K562 (cell line): ENCODE data around the gene HOMEZ. TPM values are rescaled to one million over a fixed set of nuclear protein-coding genes. Genes with fewer than 3 reads are reported as not detected.
A peak's percentile ranks its signal among the peaks of the same experiment; 100 is the strongest.

Source experiments
- CC2D1A ChIP-seq: fragments of 450-650 bp; IDR thresholded peaks from 2 replicates; pipeline ENCODE4 v1.6.1; 2017; ENCODE audit warnings: mild to moderate bottlenecking
- CREB1 ChIP-seq, 2 experiments: sonication (generic) in 1 of 2; formaldehyde crosslinking in 1 of 2; IDR thresholded peaks; 2 replicates each; pipeline versions ENCODE4 v1.6.1 to v1.8.0; 2012 to 2022; ENCODE audit warnings: inconsistent platforms in 1 of 2, mild to moderate bottlenecking in 1 of 2, missing genetic modification reagents in 1 of 2, moderate library complexity in 1 of 2
- E2F3 ChIP-seq: fragments of 250-450 bp; sonication (Bioruptor Pico); IDR thresholded peaks from 2 replicates; pipeline ENCODE4 v1.4.0; 2020; ENCODE audit warnings: mild to moderate bottlenecking
- ETV6 ChIP-seq, 3 experiments: fragments of 150-350 bp in 1 of 3; sonication (generic) in 1 of 3; formaldehyde crosslinking in 1 of 3; IDR thresholded peaks; 2 replicates each; pipeline versions ENCODE4 v1.6.1 to v1.8.0; 2014 to 2022; ENCODE audit warnings: borderline replicate concordance in 2 of 3, low read depth in 2 of 3, antibody characterized with exemption in 1 of 3, low read length in 1 of 3, mild to moderate bottlenecking in 1 of 3, missing genetic modification reagents in 1 of 3
- FOXK2 ChIP-seq, 2 experiments: fragments of 450-650 bp; IDR thresholded peaks in 1 of 2; conservative IDR thresholded peaks in 1 of 2; 2 replicates each; pipeline ENCODE4 v1.6.1; 2016; ENCODE audit warnings: low read depth in 2 of 2, mild to moderate bottlenecking in 1 of 2
- HDAC6 ChIP-seq: IDR thresholded peaks from 2 replicates; pipeline ENCODE4 v1.6.1; 2012; ENCODE audit warnings: low read depth, mild to moderate bottlenecking, control low read depth, inconsistent platforms, low read length, moderate library complexity
- ILF3 ChIP-seq: fragments of 450-650 bp; IDR thresholded peaks from 2 replicates; pipeline ENCODE4 v1.6.1; 2018; ENCODE audit warnings: antibody characterized with exemption, mild to moderate bottlenecking, moderate library complexity, borderline replicate concordance
- MXI1 ChIP-seq: IDR thresholded peaks from 2 replicates; pipeline ENCODE4 v1.6.1; 2011; ENCODE audit warnings: low read depth, mild to moderate bottlenecking, improper control_type of control experiment, low read length
- POLR2H ChIP-seq: IDR thresholded peaks from 2 replicates; pipeline ENCODE4 v1.6.1; 2016; ENCODE audit warnings: missing genetic modification characterization, low read depth, mild to moderate bottlenecking, control low read depth, missing compliant biosample characterization, moderate library complexity
- RBM22 ChIP-seq: fragments of 200-400 bp; formaldehyde crosslinking; IDR thresholded peaks from 2 replicates; pipeline ENCODE4 v1.6.1; 2018; ENCODE audit warnings: low read length, low read depth; ENCODE audit not compliant: poor library complexity, severe bottlenecking
- SMARCB1 ChIP-seq: IDR thresholded peaks from 2 replicates; pipeline ENCODE4 v1.6.1; 2011; ENCODE audit warnings: improper control_type of control experiment, low read depth; ENCODE audit not compliant: insufficient read length
- TBP ChIP-seq: optimal IDR thresholded peaks from 2 replicates; pipeline ENCODE3; 2011; ENCODE audit warnings: low read depth, low read length, improper control_type of control experiment
- ZNF121 ChIP-seq: sonication (generic); formaldehyde crosslinking; conservative IDR thresholded peaks from 2 replicates; pipeline ENCODE4 v1.8.0; 2022; ENCODE audit warnings: missing genetic modification reagents
- ZNF41 ChIP-seq: fragments of 250-450 bp; sonication (Bioruptor Pico); conservative IDR thresholded peaks from 2 replicates; pipeline ENCODE4 v1.4.0; 2020; ENCODE audit warnings: mild to moderate bottlenecking
- ZNF785 ChIP-seq: fragments of 250-450 bp; sonication (Bioruptor Pico); IDR thresholded peaks from 2 replicates; pipeline ENCODE4 v1.4.0; 2020; ENCODE audit warnings: mild to moderate bottlenecking
- polyA plus RNA-seq, 8 experiments: library from polyadenylated mRNA; depleted of rRNA in 4 of 8; stranded (reverse) in 5 of 8; unstranded in 3 of 8; fragments of >200 nt; fragmentation: Nextera tagmentation in 2 of 8; fragmentation: Illumina TruSeq in 1 of 8; extraction: Ambion mirVana in 2 of 8; extraction: Trizol in 1 of 8; gene quantifications; 2 replicates each; pipeline versions ENCODE4 v1.2.1 to v1.2.3, GENCODE V29; 2011 to 2014; ENCODE audit warnings: inconsistent platforms in 1 of 8, missing spikeins in 1 of 8
- total RNA-seq, 7 experiments: library from RNA; depleted of rRNA in 6 of 7; stranded (reverse); fragments of >200 nt in 6 of 7; fragmentation: Illumina TruSeq in 2 of 7; extraction: Trizol in 2 of 7; gene quantifications; 2 replicates each; pipeline versions ENCODE4 v1.2.1 to v1.2.3, GENCODE V29; 2011 to 2021; ENCODE audit warnings: low replicate concordance in 1 of 7
- TF ChIP-seq, protein P1 (sequence below): fragments of 250-450 bp; sonication (Bioruptor Pico); IDR thresholded peaks from 2 replicates; pipeline ENCODE4 v1.5.0; 2020; ENCODE audit warnings: mild to moderate bottlenecking, borderline replicate concordance
- TF ChIP-seq, protein P2 (sequence below): fragments of 450-650 bp; formaldehyde crosslinking; IDR thresholded peaks from 2 replicates; pipeline ENCODE4 v1.4.0; 2020; ENCODE audit warnings: mild to moderate bottlenecking, moderate library complexity
- TF ChIP-seq, protein P3 (sequence below): fragments of 450-650 bp; IDR thresholded peaks from 2 replicates; pipeline ENCODE4 v1.6.1; 2018; ENCODE audit warnings: mild to moderate bottlenecking, low read depth; ENCODE audit not compliant: partially characterized antibody
- TF ChIP-seq, protein P4 (sequence below): IDR thresholded peaks from 2 replicates; pipeline ENCODE4 v1.6.1; 2012; ENCODE audit warnings: low read depth, low read length, improper control_type of control experiment, borderline replicate concordance

HOMEZ gene
- total and polyA plus RNA-seq, 9 of the 15 experiments (the other 6 are each of a cell fraction or from before 2014, with no cell fraction given), result 3.0 to 30.2 (median 16.9) TPM

DNA sequence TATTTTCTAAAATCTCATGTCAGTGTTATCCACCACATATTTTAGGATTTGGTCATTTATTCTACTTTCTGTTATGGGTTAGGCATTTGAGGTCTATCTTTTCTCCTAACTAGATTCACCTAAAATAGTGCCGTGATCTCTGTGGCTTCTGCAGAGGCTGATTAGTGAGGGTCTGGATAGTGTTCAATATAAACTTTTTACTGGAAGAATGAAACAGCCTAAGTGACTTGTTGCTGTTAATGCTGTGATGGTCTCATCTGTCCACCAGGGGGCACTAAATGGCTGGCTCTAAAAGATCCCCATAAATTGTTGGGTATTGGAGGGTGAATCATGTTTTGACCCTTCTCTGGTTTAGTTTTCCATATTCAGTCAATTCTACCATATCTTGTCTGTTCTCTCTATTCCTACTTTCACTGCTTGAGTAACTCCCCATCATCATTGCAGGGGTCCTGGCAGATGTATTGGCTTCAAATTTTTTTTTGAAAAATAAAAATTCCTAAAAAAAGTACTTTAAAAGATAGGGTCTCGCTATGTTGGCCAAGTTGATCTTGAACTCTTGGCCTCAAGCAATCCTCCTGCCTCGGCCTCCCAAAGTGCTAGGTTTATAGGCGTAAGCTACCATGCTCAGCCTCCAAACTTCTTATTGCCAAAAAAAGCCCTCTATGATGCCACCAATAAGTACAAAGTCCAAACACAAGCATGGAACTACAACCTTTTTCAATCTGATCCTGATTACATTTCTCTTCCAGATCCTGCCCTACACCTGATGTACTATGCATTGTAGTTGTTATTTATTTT is 42.2 kb upstream of the HOMEZ start (continued):
- TF ChIP-seq, protein P1, sequence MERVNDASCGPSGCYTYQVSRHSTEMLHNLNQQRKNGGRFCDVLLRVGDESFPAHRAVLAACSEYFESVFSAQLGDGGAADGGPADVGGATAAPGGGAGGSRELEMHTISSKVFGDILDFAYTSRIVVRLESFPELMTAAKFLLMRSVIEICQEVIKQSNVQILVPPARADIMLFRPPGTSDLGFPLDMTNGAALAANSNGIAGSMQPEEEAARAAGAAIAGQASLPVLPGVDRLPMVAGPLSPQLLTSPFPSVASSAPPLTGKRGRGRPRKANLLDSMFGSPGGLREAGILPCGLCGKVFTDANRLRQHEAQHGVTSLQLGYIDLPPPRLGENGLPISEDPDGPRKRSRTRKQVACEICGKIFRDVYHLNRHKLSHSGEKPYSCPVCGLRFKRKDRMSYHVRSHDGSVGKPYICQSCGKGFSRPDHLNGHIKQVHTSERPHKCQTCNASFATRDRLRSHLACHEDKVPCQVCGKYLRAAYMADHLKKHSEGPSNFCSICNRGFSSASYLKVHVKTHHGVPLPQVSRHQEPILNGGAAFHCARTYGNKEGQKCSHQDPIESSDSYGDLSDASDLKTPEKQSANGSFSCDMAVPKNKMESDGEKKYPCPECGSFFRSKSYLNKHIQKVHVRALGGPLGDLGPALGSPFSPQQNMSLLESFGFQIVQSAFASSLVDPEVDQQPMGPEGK (CRISPR knock-in tag), result no peak
- TF ChIP-seq RBM22, result no peak
- TF ChIP-seq ZNF121 (CRISPR knock-in tag), result no peak
- TF ChIP-seq CC2D1A, result peak; percentile 48; the same call in 1 of the 2 replicates
- TF ChIP-seq, protein P2, sequence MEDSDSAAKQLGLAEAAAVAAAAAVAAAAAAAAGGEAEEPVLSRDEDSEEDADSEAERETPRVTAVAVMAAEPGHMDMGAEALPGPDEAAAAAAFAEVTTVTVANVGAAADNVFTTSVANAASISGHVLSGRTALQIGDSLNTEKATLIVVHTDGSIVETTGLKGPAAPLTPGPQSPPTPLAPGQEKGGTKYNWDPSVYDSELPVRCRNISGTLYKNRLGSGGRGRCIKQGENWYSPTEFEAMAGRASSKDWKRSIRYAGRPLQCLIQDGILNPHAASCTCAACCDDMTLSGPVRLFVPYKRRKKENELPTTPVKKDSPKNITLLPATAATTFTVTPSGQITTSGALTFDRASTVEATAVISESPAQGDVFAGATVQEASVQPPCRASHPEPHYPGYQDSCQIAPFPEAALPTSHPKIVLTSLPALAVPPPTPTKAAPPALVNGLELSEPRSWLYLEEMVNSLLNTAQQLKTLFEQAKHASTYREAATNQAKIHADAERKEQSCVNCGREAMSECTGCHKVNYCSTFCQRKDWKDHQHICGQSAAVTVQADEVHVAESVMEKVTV (CRISPR knock-in tag), result peak; percentile 87
- TF ChIP-seq POLR2H, result no peak
- TF ChIP-seq ZNF785 (CRISPR knock-in tag), result no peak
- TF ChIP-seq HDAC6, result no peak
- TF ChIP-seq ILF3, result no peak
- TF ChIP-seq, protein P3, sequence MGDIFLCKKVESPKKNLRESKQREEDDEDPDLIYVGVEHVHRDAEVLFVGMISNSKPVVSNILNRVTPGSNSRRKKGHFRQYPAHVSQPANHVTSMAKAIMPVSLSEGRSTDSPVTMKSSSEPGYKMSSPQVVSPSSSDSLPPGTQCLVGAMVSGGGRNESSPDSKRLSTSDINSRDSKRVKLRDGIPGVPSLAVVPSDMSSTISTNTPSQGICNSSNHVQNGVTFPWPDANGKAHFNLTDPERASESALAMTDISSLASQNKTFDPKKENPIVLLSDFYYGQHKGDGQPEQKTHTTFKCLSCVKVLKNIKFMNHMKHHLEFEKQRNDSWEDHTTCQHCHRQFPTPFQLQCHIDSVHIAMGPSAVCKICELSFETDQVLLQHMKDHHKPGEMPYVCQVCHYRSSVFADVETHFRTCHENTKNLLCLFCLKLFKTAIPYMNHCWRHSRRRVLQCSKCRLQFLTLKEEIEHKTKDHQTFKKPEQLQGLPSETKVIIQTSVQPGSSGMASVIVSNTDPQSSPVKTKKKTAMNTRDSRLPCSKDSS, result no peak
- TF ChIP-seq E2F3 (CRISPR knock-in tag), result no peak
- peak; percentile 59 to 70; a peak in 2 of 4 replicates for TF ChIP-seq FOXK2 (conservative IDR thresholded peaks at IDR 0.05 in 1 of 2, IDR thresholded peaks at IDR 0.05 in 1 of 2; ENCODE audit: low read depth in 2 of 2)
- TF ChIP-seq, protein P4, sequence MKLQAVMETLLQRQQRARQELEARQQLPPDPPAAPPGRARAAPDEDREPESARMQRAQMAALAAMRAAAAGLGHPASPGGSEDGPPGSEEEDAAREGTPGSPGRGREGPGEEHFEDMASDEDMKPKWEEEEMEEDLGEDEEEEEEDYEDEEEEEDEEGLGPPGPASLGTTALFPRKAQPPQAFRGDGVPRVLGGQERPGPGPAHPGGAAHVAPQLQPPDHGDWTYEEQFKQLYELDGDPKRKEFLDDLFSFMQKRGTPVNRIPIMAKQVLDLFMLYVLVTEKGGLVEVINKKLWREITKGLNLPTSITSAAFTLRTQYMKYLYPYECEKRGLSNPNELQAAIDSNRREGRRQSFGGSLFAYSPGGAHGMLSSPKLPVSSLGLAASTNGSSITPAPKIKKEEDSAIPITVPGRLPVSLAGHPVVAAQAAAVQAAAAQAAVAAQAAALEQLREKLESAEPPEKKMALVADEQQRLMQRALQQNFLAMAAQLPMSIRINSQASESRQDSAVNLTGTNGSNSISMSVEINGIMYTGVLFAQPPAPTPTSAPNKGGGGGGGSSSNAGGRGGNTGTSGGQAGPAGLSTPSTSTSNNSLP, result peak; percentile 61; the same call in 1 of the 2 replicates
- TF ChIP-seq SMARCB1, result no peak
- TF ChIP-seq ETV6 (IDR thresholded peaks at IDR 0.05; ENCODE audit: borderline replicate concordance in 1 of 2, low read depth in 2 of 2, low read length in 1 of 2), result no peak
- no peak for TF ChIP-seq ETV6 (CRISPR knock-in tag; IDR thresholded peaks at IDR 0.05; ENCODE audit: borderline replicate concordance)
- no peak for TF ChIP-seq TBP
- TF ChIP-seq ZNF41 (CRISPR knock-in tag), result no peak
- TF ChIP-seq CREB1 (IDR thresholded peaks at IDR 0.05), result no peak
- no peak for TF ChIP-seq CREB1 (CRISPR knock-in tag; IDR thresholded peaks at IDR 0.05)
- TF ChIP-seq MXI1, result no peak
